ENCODE measurements around the gene GNAO1. TPM values are rescaled to one million over a fixed set of nuclear protein-coding genes. Genes with fewer than 3 reads are reported as not detected.

The GNAO1 gene
- polyA plus RNA-seq, 1 experiment: 0.01 TPM

DNA sequence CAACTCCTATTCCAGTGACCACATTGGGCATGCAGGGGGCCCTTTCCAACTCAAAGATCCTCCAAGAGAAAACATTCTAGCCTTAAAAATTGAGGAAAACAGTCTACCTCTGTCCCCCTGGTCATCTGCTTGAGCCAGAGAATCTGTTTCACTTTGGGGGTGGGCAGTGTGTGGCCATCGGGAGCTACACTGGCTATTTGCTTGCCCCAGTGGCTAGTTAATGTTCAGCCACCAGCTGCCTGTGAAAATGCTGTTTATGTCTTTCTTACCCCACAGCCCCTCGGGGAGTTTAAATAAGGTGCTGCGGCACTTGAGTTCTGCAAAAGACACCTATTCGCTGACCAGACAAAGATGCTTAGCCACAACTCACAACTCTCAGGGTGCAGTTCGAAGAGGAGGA lies 43.4 kb downstream of the GNAO1 start:
- TF ChIP-seq, protein P1, sequence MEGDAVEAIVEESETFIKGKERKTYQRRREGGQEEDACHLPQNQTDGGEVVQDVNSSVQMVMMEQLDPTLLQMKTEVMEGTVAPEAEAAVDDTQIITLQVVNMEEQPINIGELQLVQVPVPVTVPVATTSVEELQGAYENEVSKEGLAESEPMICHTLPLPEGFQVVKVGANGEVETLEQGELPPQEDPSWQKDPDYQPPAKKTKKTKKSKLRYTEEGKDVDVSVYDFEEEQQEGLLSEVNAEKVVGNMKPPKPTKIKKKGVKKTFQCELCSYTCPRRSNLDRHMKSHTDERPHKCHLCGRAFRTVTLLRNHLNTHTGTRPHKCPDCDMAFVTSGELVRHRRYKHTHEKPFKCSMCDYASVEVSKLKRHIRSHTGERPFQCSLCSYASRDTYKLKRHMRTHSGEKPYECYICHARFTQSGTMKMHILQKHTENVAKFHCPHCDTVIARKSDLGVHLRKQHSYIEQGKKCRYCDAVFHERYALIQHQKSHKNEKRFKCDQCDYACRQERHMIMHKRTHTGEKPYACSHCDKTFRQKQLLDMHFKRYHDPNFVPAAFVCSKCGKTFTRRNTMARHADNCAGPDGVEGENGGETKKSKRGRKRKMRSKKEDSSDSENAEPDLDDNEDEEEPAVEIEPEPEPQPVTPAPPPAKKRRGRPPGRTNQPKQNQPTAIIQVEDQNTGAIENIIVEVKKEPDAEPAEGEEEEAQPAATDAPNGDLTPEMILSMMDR (IDR thresholded peaks at IDR 0.05; ENCODE audit: low read depth, low read length): no peak
- POLR2A ChIA-PET: no interaction called here
- Histone ChIP-seq H3K4me3 (ENCODE audit: low read depth, low read length) (no peak overlapping the region), H3K27me3 (ENCODE audit: control insufficient read depth, insufficient read depth, low read length) (peaks cover 4% of the 10 kb centered on the region), H3K27ac (ENCODE audit: low read depth, low read length) (no peak overlapping the region), H3K9me3 (ENCODE audit: control insufficient read depth, insufficient read depth, low read length) (no peaks in the 10 kb centered on the region)
- CTCF ChIA-PET: no interaction called here
- no peak for DNase-seq (ENCODE audit: low read depth, low spot score)

DNA sequence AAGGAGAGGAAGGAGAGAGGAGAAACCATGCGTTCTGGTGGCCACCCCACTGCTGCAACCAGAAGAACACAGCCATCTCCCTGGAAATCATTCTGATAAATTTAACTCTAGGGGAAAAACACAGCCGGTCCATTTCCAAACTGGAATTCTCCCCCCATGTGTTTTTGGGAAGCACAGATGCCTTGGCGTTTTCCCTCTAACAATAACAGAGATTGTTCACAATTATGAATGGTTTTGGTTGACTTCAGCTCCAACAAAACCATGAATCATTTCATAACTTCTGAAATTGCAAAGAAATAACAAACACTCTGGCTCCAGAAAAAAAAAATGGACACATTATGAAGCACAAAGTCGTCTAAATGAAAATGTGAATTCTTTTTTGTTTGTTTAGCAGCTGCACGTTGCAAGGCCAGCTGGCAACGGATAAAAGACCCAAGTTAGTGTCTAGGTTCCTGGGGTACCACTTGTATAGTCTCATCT lies 46.2 kb downstream of the GNAO1 start:
- no peak for DNase-seq (ENCODE audit: low read depth, low spot score)
- no peaks in the 10 kb centered on the region for H3K9me3 ChIP-seq (ENCODE audit: control insufficient read depth, insufficient read depth, low read length)
- ChIA-PET POLR2A (no interaction called here), CTCF (interaction anchor here (0.5 kb wide), 1 partner anchor 19 kb away, joined by 3 read pairs; no protein-coding TSS in a partner anchor)
- H3K27me3 ChIP-seq (ENCODE audit: control insufficient read depth, insufficient read depth, low read length): peaks cover 4% of the 10 kb centered on the region
- H3K4me3 ChIP-seq (ENCODE audit: low read depth, low read length): no peak overlapping the region
- TF ChIP-seq, protein P1 (IDR thresholded peaks at IDR 0.05; ENCODE audit: low read depth, low read length): no peak
- no peak overlapping the region for H3K27ac ChIP-seq (ENCODE audit: low read depth, low read length)

DNA sequence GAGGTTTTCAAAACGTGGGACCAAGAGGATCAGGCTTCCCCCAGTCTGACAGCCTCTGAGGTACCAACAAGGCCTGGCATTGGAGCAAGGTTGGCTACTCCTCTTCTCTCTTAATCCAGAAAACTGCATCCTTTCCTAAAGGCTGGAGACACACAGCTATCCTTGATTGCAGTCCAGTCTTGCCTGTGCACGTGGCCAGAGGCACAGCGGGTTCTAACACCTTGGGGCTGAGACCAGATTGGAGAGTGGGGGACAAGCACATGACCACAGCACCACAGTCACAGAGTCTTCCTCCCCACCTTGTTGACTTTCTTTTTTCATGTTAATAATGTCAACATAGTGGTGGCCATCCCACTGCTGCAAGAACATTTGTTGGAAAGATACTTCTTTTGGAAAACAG lies 46.9 kb downstream of the GNAO1 start:
- H3K27ac ChIP-seq (ENCODE audit: low read depth, low read length): no peak overlapping the region
- no peak for DNase-seq (ENCODE audit: low read depth, low spot score)
- POLR2A ChIA-PET: no interaction called here
- H3K9me3 ChIP-seq (ENCODE audit: control insufficient read depth, insufficient read depth, low read length): no peaks in the 10 kb centered on the region
- TF ChIP-seq, protein P1 (IDR thresholded peaks at IDR 0.05; ENCODE audit: low read depth, low read length): no peak
- peaks cover 4% of the 10 kb centered on the region for H3K27me3 ChIP-seq (ENCODE audit: control insufficient read depth, insufficient read depth, low read length)
- CTCF ChIA-PET: no interaction called here
- H3K4me3 ChIP-seq (ENCODE audit: low read depth, low read length): no peak overlapping the region

DNA sequence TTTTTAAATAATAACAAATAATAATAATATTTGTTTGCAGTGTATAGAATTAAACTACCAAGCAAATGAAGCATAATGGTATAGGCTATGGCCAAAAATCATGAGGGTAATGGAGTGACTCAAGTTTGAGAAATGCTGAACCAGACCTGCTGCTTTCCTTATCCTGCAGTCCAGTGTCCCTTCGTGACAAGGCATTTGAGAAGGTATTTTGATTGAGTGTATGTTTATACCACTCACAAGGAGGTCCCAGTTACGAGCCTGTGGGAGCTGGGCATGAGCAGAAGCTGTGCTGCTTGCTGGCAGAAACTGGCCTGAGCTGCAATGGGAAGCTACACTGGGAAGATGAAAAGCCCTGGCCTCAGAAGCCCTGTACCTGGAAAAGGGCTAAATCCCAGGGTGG lies 50.3 kb downstream of the GNAO1 start:
- POLR2A ChIA-PET: interaction anchor here (0.5 kb wide), 1 partner anchor 9 kb away, joined by 3 read pairs; no protein-coding TSS in a partner anchor
- Histone ChIP-seq H3K27me3 (ENCODE audit: control insufficient read depth, insufficient read depth, low read length) (peaks cover 4% of the 10 kb centered on the region), H3K4me3 (ENCODE audit: low read depth, low read length) (no peak overlapping the region), H3K9me3 (ENCODE audit: control insufficient read depth, insufficient read depth, low read length) (no peaks in the 10 kb centered on the region), H3K27ac (ENCODE audit: low read depth, low read length) (no peak overlapping the region)
- no peak for DNase-seq (ENCODE audit: low read depth, low spot score)
- TF ChIP-seq, protein P1 (IDR thresholded peaks at IDR 0.05; ENCODE audit: low read depth, low read length): no peak
- CTCF ChIA-PET: no interaction called here

DNA sequence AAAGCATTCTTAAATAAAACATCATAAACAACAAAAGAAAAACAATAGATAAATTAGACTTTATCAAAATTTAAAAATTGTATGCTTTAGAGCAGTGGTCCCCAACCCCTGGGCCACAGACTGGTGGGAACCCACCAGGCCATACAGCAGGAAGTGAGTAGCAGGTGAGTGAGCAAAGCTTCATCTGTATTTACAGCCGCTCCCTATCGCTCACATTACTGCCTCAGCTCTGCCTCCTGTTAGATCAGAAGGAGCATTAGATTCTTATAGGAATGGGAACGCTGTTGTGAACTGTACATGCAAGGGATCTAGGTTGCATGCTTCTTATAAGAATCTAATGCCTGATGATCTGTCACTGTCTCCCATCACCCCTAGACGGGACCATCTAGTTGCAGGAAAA lies 51.5 kb downstream of the GNAO1 start:
- Histone ChIP-seq H3K4me3 (ENCODE audit: low read depth, low read length) (no peak overlapping the region), H3K9me3 (ENCODE audit: control insufficient read depth, insufficient read depth, low read length) (no peaks in the 10 kb centered on the region), H3K27me3 (ENCODE audit: control insufficient read depth, insufficient read depth, low read length) (no peaks in the 10 kb centered on the region), H3K27ac (ENCODE audit: low read depth, low read length) (no peak overlapping the region)
- CTCF ChIA-PET: no interaction called here
- POLR2A ChIA-PET: no interaction called here
- no peak for DNase-seq (ENCODE audit: low read depth, low spot score)
- TF ChIP-seq, protein P1 (IDR thresholded peaks at IDR 0.05; ENCODE audit: low read depth, low read length): no peak

All from AG04450 (cell line).